Keratinocyte (primary cell): ENCODE measurements around the gene TACC3. TPM values are rescaled to one million over a fixed set of nuclear protein-coding genes. Genes with fewer than 3 reads are reported as not detected.
A peak's percentile ranks its signal among the peaks of the same experiment; 100 is the strongest.

Experiments
- DNase-seq: peaks from one replicate; pipeline ENCODE4 v3.0.0-alpha.2; 2011; ENCODE audit warnings: low read depth, missing footprints, low spot score
- FAIRE-seq: peaks from 2 replicates; lab custom pipeline; 2011; peaks lifted over from hg19 to GRCh38; lab: Jason Lieb, UNC
- H2AFZ ChIP-seq: 2 replicates; pipeline ENCODE4 v1.6.0; 2012; ENCODE audit warnings: low read length, control low read depth, inconsistent platforms; ENCODE audit not compliant: control insufficient read depth
- H3K27ac ChIP-seq: 2 replicates; pipeline ENCODE4 v1.5.1; 2011; ENCODE audit warnings: low read length; ENCODE audit not compliant: control insufficient read depth, insufficient read depth
- H3K27me3 ChIP-seq: 3 replicates; pipeline ENCODE4 v1.6.0; 2011; ENCODE audit warnings: low read length; ENCODE audit not compliant: control insufficient read depth, insufficient read depth; ENCODE audit errors: extremely low read depth
- H3K36me3 ChIP-seq, 2 experiments: 2 replicates in 1 of 2; 3 replicates in 1 of 2; pipeline ENCODE4 v1.5.1; 2011; ENCODE audit warnings: low read length in 2 of 2, mild to moderate bottlenecking in 1 of 2; ENCODE audit not compliant: control insufficient read depth in 2 of 2, insufficient read depth in 2 of 2; ENCODE audit errors: extremely low read depth in 1 of 2
- H3K4me1 ChIP-seq: 3 replicates; pipeline ENCODE4 v1.5.1; 2011; ENCODE audit warnings: low read length; ENCODE audit not compliant: control insufficient read depth, insufficient read depth; ENCODE audit errors: extremely low read depth
- H3K4me2 ChIP-seq: 3 replicates; pipeline ENCODE4 v1.6.0; 2011; ENCODE audit warnings: low read depth, low read length; ENCODE audit not compliant: control insufficient read depth, insufficient read depth; ENCODE audit errors: extremely low read depth
- H3K4me3 ChIP-seq, 3 experiments: fragments of 200-600 bp in 1 of 3; sonication (generic) in 1 of 3; 2 replicates in 2 of 3; 3 replicates in 1 of 3; pipeline ENCODE4 v1.5.1; 2011 to 2016; ENCODE audit warnings: low read length in 3 of 3, mild to moderate bottlenecking in 3 of 3, control low read depth in 2 of 3, inconsistent platforms in 1 of 3, low read depth in 1 of 3, mixed read lengths in 1 of 3, mixed run types in 1 of 3, moderate library complexity in 1 of 3; ENCODE audit not compliant: control insufficient read depth in 2 of 3, insufficient read depth in 2 of 3; ENCODE audit errors: extremely low read depth in 1 of 3
- H3K79me2 ChIP-seq: 2 replicates; pipeline ENCODE4 v1.6.0; 2012; ENCODE audit warnings: low read length; ENCODE audit not compliant: control insufficient read depth, insufficient read depth
- H3K9ac ChIP-seq: 3 replicates; pipeline ENCODE4 v1.6.0; 2011; ENCODE audit warnings: low read length; ENCODE audit not compliant: control insufficient read depth, insufficient read depth; ENCODE audit errors: extremely low read depth
- H3K9me1 ChIP-seq: 3 replicates; pipeline ENCODE4 v1.6.0; 2011; ENCODE audit warnings: low read length; ENCODE audit not compliant: control insufficient read depth, insufficient read depth; ENCODE audit errors: extremely low read depth
- H3K9me3 ChIP-seq: 2 replicates; pipeline ENCODE4 v1.5.1; 2012; ENCODE audit warnings: low read depth, low read length; ENCODE audit not compliant: control insufficient read depth
- H4K20me1 ChIP-seq: 3 replicates; pipeline ENCODE4 v1.6.0; 2011; ENCODE audit warnings: low read length; ENCODE audit not compliant: control insufficient read depth, insufficient read depth; ENCODE audit errors: extremely low read depth
- CTCF ChIP-seq, 3 experiments: IDR thresholded peaks in 1 of 3; conservative IDR thresholded peaks in 1 of 3; optimal IDR thresholded peaks in 1 of 3; 2 replicates in 2 of 3; 3 replicates in 1 of 3; pipeline versions ENCODE3 to v1.5.1; 2011; ENCODE audit warnings: low read length in 3 of 3, mild to moderate bottlenecking in 3 of 3, moderate library complexity in 2 of 3, control low read depth in 1 of 3, inconsistent platforms in 1 of 3; ENCODE audit not compliant: insufficient read depth in 2 of 3; ENCODE audit errors: extremely low read depth in 1 of 3
- EZH2 ChIP-seq: IDR thresholded peaks from one replicate; pipeline ENCODE4 v1.6.1; 2012; ENCODE audit warnings: inconsistent platforms, mild to moderate bottlenecking, low read length, moderate library complexity
- dilution Hi-C: fragments of 300-500 bp; cut with MboI; formaldehyde crosslinking; loops from one replicate; pipeline ENCODE4 v1.7.0; 2020; ENCODE audit warnings: low sequenced_read_pairs; ENCODE audit not compliant: extremely low pct_ligation_motif_present
- polyA minus RNA-seq, 3 experiments: library from RNA; depleted of rRNA, polyadenylated mRNA; stranded (reverse); fragments of >200 nt; gene quantifications; 1 replicate in 1 of 3; 2 replicates in 1 of 3; 3 replicates in 1 of 3; pipeline ENCODE4 v1.2.3, GENCODE V29; 2011
- polyA plus RNA-seq, 5 experiments: library from polyadenylated mRNA; depleted of rRNA in 3 of 5; stranded (reverse) in 3 of 5; stranded (forward) in 1 of 5; unstranded in 1 of 5; fragments of >200 nt; gene quantifications; 1 replicate in 1 of 5; 2 replicates in 3 of 5; 3 replicates in 1 of 5; pipeline versions ENCODE4 v1.2.1 to v1.2.3, GENCODE V29; 2011 to 2012; ENCODE audit warnings: missing spikeins in 2 of 5, low read depth in 1 of 5, low replicate concordance in 1 of 5

The TACC3 gene
- 4.3 to 31.4 TPM (median 19.1 TPM) in 3 replicates for polyA plus RNA-seq
- 0.94 TPM for polyA plus RNA-seq (2011; ENCODE audit: low read depth)
- polyA plus RNA-seq (2011; cell fraction: cytosol; rRNA removed), result 7.5 and 8.6 TPM in 2 replicates
- 13.9 and 19.4 TPM in 2 replicates for polyA plus RNA-seq (2011; cell fraction: nucleus; rRNA removed)
- 2.1 and 37.1 TPM in 2 replicates for polyA plus RNA-seq (2012; ENCODE audit: low replicate concordance)
- 3.8 to 33.5 TPM (median 10.3 TPM) in 3 replicates for polyA minus RNA-seq
- polyA minus RNA-seq (2011; cell fraction: cytosol; rRNA and poly(A)+ RNA removed), result 5.8 TPM
- 4.2 and 4.9 TPM in 2 replicates for polyA minus RNA-seq (2011; cell fraction: nucleus; rRNA and poly(A)+ RNA removed)

- Histone ChIP-seq H3K4me1 (peaks cover 22% of the 10 kb centered on the region), H3K27me3 (no peaks in the 10 kb centered on the region), H2AFZ (peak within 1 kb of the TSS; percentile 84), H4K20me1 (peaks cover 8% of the 10 kb centered on the region), H3K9ac (peak within 1 kb of the TSS; percentile 76), H3K79me2 (peaks cover 75% of the 10 kb centered on the region), H3K4me2 (peak within 1 kb of the TSS; percentile 92), H3K36me3 (peaks cover 6 to 37% of the 10 kb centered on the region in 2 experiments), H3K9me1 (no peaks in the 10 kb centered on the region), H3K4me3 (peak within 1 kb of the TSS; percentile 79 to 81 (median 81)), H3K9me3 (no peaks in the 10 kb centered on the region), H3K27ac (peak within 1 kb of the TSS; percentile 60)
- dilution Hi-C loops, result no loop called here
- DNase-seq, result peak; percentile 86
- peak; percentile 36 for FAIRE-seq
- TF ChIP-seq CTCF (optimal IDR thresholded peaks at IDR 0.05 in 1 of 3, IDR thresholded peaks at IDR 0.05 in 1 of 3, conservative IDR thresholded peaks at IDR 0.05 in 1 of 3; ENCODE audit: extremely low read depth in 1 of 3, insufficient read depth in 2 of 3, low read length in 3 of 3) (no peak), EZH2 (no peak)
These were observed at the start of gene TACC3, which contains the start of gene TMEM129 for GRCh38 chr4:1721003-1721665. TSS of gene TACC3 (plus strand) at chr4:1721521. CDS start at chr4:1723422, 1,901 bp downstream. TSS of gene TMEM129 (minus strand) at chr4:1721323. CDS start at chr4:1720837, 486 bp downstream.

DNA sequence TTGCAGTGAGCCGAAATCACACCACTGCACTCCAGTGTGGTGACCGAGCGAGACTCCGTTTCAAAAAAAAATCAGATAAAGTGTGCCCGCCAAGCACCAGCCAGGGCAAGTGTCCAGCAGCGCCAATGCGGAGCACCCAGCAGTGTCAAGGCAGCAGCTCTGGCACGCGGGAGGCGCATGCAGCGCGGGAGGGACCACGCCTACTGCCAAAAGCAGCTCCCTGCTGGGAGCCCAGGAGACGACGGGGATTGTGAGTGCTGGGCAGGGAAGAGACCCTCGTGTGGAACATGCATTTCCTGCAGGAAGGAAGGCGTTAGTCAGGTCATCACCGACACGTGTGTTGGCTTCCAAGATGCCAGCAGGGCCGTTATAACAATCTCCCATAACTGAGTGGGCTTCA, 47.6 kb upstream of the TACC3 start:
- H3K27me3 ChIP-seq, result no peaks in the 10 kb centered on the region
- no peaks in the 10 kb centered on the region for H3K9me1 ChIP-seq
- dilution Hi-C loops, result no loop called here
- H3K4me3 ChIP-seq, result no peak overlapping the region
- no peak overlapping the region for H3K27ac ChIP-seq
- no peak for DNase-seq
- H3K79me2 ChIP-seq, result no peaks in the 10 kb centered on the region
- no peaks in the 10 kb centered on the region for H3K9me3 ChIP-seq
- H3K9ac ChIP-seq, result no peak overlapping the region
- H3K4me1 ChIP-seq, result no peaks in the 10 kb centered on the region
- no peak overlapping the region for H3K4me2 ChIP-seq
- H4K20me1 ChIP-seq, result no peaks in the 10 kb centered on the region
- H3K36me3 ChIP-seq, result no peaks in the 10 kb centered on the region
- FAIRE-seq, result no peak
- no peak overlapping the region for H2AFZ ChIP-seq
- no peak for TF ChIP-seq CTCF (optimal IDR thresholded peaks at IDR 0.05 in 1 of 3, IDR thresholded peaks at IDR 0.05 in 1 of 3, conservative IDR thresholded peaks at IDR 0.05 in 1 of 3; ENCODE audit: extremely low read depth in 1 of 3, insufficient read depth in 2 of 3, low read length in 3 of 3)
- no peak for TF ChIP-seq EZH2
